ENCODE measurements around the gene GPBP1L1. TPM values are rescaled to one million over a fixed set of nuclear protein-coding genes. Genes with fewer than 3 reads are reported as not detected.

GPBP1L1 gene
- total RNA-seq, 2 experiments from 2014 or later = 116 to 125 TPM

DNA sequence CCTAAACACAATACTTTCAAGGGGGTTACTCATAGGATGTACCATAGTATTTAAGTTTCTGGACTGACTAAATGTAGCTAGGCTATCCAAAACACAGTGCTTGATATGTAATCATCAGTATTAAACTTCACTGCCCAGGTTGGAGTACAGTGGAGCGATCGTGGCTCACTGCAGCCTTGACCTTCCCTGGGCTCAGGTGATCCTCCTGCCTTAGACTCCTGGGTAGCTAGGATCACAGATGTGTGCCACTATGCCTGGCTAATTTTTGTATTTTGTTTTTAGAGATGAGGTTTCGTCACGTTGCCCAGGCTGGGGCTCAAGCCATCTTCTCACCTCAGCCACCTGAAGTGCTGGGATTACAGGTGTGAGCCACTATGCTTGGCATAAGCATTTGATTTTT, 91.9 kb downstream of the GPBP1L1 start:
- Histone ChIP-seq H3K27ac (ENCODE audit: low read depth in 1 of 2, low read length in 2 of 2) (no peak overlapping the region), H3K4me1 (ENCODE audit: insufficient read depth, low read length) (peaks cover under 1% of the 10 kb centered on the region), H3K9me3 (ENCODE audit: control insufficient read depth in 1 of 2, insufficient read depth in 1 of 2, low read length in 2 of 2) (no peaks in the 10 kb centered on the region), H3K27me3 (ENCODE audit: control insufficient read depth in 1 of 2, insufficient read depth in 2 of 2, low read length in 2 of 2) (no peaks in the 10 kb centered on the region), H3K36me3 (ENCODE audit: insufficient read depth, low read length) (peaks cover 45% of the 10 kb centered on the region), H3K4me3 (ENCODE audit: low read length) (no peak overlapping the region)
- ChIA-PET POLR2A (interaction anchor here (0.6 kb wide), 1 partner anchor 91 kb away, joined by 5 read pairs; no protein-coding TSS in a partner anchor), CTCF (no interaction called here)
- no peak for ATAC-seq (ENCODE audit: poor library complexity)
- peaks cover 72% of the 10 kb centered on the region for H3K36me3 Mint-ChIP-seq (ENCODE audit: low read depth)
- no peaks in the 10 kb centered on the region for H3K9me3 Mint-ChIP-seq
- no peak for TF ChIP-seq CTCF (IDR thresholded peaks at IDR 0.05)
- intact Hi-C loops (cut with DNase I, micrococcal nuclease) = no loop called here
- DNase-seq = no peak
- no peak overlapping the region for H3K27ac Mint-ChIP-seq
- H3K4me3 Mint-ChIP-seq = no peak overlapping the region
- no peaks in the 10 kb centered on the region for H3K27me3 Mint-ChIP-seq
- peaks cover 36% of the 10 kb centered on the region for H3K4me1 Mint-ChIP-seq (ENCODE audit: low read depth)

DNA sequence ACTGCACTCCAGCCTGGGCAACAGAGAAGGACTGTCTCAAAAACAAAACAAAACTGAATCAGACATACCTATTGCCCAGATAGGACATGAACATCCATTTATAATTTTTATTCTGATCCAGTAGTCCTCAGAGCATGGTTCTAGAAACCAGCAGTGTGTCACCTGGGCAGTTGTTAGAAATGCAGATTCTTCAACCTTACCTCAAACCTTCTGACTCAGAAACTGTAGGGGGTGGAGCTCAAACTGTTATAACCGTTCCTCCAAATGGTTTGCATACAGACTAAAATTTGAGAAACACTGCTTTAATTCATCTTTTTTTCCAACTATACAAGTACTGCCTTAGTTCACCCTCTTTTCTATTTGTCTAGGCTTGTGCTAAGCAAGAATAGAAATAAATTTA, 96.5 kb downstream of the GPBP1L1 start:
- peaks cover 31% of the 10 kb centered on the region for H3K36me3 ChIP-seq (ENCODE audit: insufficient read depth, low read length)
- H3K27ac Mint-ChIP-seq = no peak overlapping the region
- ChIA-PET CTCF (no interaction called here), POLR2A (no interaction called here)
- H3K4me3 ChIP-seq (ENCODE audit: low read length) = no peak overlapping the region
- peaks cover 48% of the 10 kb centered on the region for H3K4me1 Mint-ChIP-seq (ENCODE audit: low read depth)
- no peaks in the 10 kb centered on the region for H3K27me3 Mint-ChIP-seq
- no peaks in the 10 kb centered on the region for H3K9me3 Mint-ChIP-seq
- no peak overlapping the region for H3K4me3 Mint-ChIP-seq
- intact Hi-C loops (cut with DNase I, micrococcal nuclease) = loop anchor here (5.0 to 10.0 kb wide), 5 partner anchors 162 to 1885 kb away; partner anchors contain the start of genes BTBD19 (in 2 of the 2), DYNLT4 (in 2 of the 2), PLK3 (in 2 of the 2) and IPP (in 1 of the 2)
- H3K9me3 ChIP-seq (ENCODE audit: control insufficient read depth in 1 of 2, insufficient read depth in 1 of 2, low read length in 2 of 2) = no peaks in the 10 kb centered on the region
- H3K27me3 ChIP-seq (ENCODE audit: control insufficient read depth in 1 of 2, insufficient read depth in 2 of 2, low read length in 2 of 2) = no peaks in the 10 kb centered on the region
- DNase-seq (no peak), ATAC-seq (ENCODE audit: poor library complexity) (no peak)
- H3K4me1 ChIP-seq (ENCODE audit: insufficient read depth, low read length) = peaks cover 37% of the 10 kb centered on the region
- peaks cover 39% of the 10 kb centered on the region for H3K36me3 Mint-ChIP-seq (ENCODE audit: low read depth)
- TF ChIP-seq CTCF (IDR thresholded peaks at IDR 0.05) = no peak
- no peak overlapping the region for H3K27ac ChIP-seq (ENCODE audit: low read depth in 1 of 2, low read length in 2 of 2)

DNA sequence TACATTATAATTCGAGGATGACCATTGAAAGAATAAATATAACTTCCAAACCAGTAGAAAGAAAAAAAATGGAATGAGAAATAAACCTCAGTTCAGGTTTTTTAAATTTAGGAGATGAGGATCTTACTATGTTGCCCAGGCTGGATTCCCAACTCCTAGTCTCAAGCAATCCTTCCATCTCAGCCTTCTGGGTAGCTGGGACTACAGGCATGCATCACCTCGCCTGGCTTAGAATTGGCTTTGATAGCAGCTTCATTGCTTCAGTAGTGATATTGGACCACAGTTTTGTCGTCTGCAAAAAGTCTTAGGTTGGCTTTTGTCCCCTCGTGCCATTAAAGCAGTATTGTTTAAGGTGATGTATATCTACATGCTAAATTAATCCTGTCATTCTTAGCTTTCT, 99.6 kb downstream of the GPBP1L1 start:
- H3K4me1 Mint-ChIP-seq (ENCODE audit: low read depth) = peaks cover 52% of the 10 kb centered on the region
- ATAC-seq (ENCODE audit: poor library complexity) = no peak
- CTCF ChIA-PET = interaction anchor here (0.6 to 0.8 kb wide), 2 partner anchors 25 to 150 kb away, joined by 3 to 4 read pairs; no protein-coding TSS in a partner anchor

More for the DNA sequence above, 99.6 kb downstream of the GPBP1L1 start:
- H3K4me1 ChIP-seq (ENCODE audit: insufficient read depth, low read length) = peaks cover 44% of the 10 kb centered on the region
- H3K27me3 Mint-ChIP-seq = no peaks in the 10 kb centered on the region
- no peak for TF ChIP-seq CTCF (IDR thresholded peaks at IDR 0.05)
- H3K36me3 Mint-ChIP-seq (ENCODE audit: low read depth) = peaks cover 27% of the 10 kb centered on the region
- H3K36me3 ChIP-seq (ENCODE audit: insufficient read depth, low read length) = peaks cover 11% of the 10 kb centered on the region
- H3K4me3 Mint-ChIP-seq = peak overlapping the region; percentile 94
- H3K9me3 Mint-ChIP-seq = no peaks in the 10 kb centered on the region
- H3K27ac Mint-ChIP-seq = peak overlapping the region; percentile 89
- intact Hi-C loops (cut with DNase I, micrococcal nuclease) = loop anchor here (5.0 to 10.0 kb wide), 5 partner anchors 166 to 1882 kb away; partner anchors contain the start of genes BTBD19 (in 2 of the 2), DYNLT4 (in 2 of the 2), PLK3 (in 2 of the 2) and IPP (in 1 of the 2)
- H3K27me3 ChIP-seq (ENCODE audit: control insufficient read depth in 1 of 2, insufficient read depth in 2 of 2, low read length in 2 of 2) = no peaks in the 10 kb centered on the region
- peak overlapping the region; percentile 95 for H3K4me3 ChIP-seq (ENCODE audit: low read length)
- POLR2A ChIA-PET = interaction anchor here (0.8 to 5.0 kb wide), 4 partner anchors 65 to 812 kb away, joined by 3 to 65 read pairs (median 6); partner anchors contain the start of genes GPBP1L1, MUTYH and PRDX1
- no peak for DNase-seq
- peak overlapping the region in 1 of 2 donors; percentile 47 for H3K27ac ChIP-seq (ENCODE audit: low read depth in 1 of 2, low read length in 2 of 2)
- no peaks in the 10 kb centered on the region for H3K9me3 ChIP-seq (ENCODE audit: control insufficient read depth in 1 of 2, insufficient read depth in 1 of 2, low read length in 2 of 2)

All from CD4-positive, alpha-beta T cell (primary cell).